Type B pancreatic cell (in vitro differentiated cells): ENCODE results near the gene ZNF311. TPM values are rescaled to one million over a fixed set of nuclear protein-coding genes. Genes with fewer than 3 reads are reported as not detected.
A peak's percentile ranks its signal among the peaks of the same experiment; 100 is the strongest.
"Not testable (repeated sequence)": the region's sequence is repeated elsewhere in the genome, so short reads cannot be mapped to it uniquely, and the experiment has no call there.

Experiments
- DNase-seq: peaks from one replicate; pipeline ENCODE4 v3.0.0; 2021; ENCODE audit warnings: mixed read lengths; ENCODE audit not compliant: unreplicated experiment; ENCODE audit errors: extremely low spot score
- H3K27ac Mint-ChIP-seq: 2 replicates; pipeline ENCODE4 v1.8.0; 2021; ENCODE audit warnings: mild to moderate bottlenecking, mixed read lengths
- H3K27me3 Mint-ChIP-seq: 2 replicates; pipeline ENCODE4 v1.8.0; 2021; ENCODE audit warnings: mixed read lengths
- H3K36me3 Mint-ChIP-seq: 2 replicates; pipeline ENCODE4 v1.8.0; 2021; ENCODE audit warnings: mixed read lengths
- H3K4me1 Mint-ChIP-seq: one replicate; pipeline ENCODE4 v1.8.0; 2021; ENCODE audit warnings: mixed read lengths; ENCODE audit not compliant: unreplicated experiment
- H3K4me3 Mint-ChIP-seq: 2 replicates; pipeline ENCODE4 v1.8.0; 2021; ENCODE audit warnings: mild to moderate bottlenecking, mixed read lengths
- H3K9me3 Mint-ChIP-seq: 2 replicates; pipeline ENCODE4 v1.8.0; 2021; ENCODE audit warnings: mixed read lengths
- total RNA-seq: library from RNA; stranded (reverse); gene quantifications from 2 replicates; pipeline ENCODE4 v1.2.1, GENCODE V29; 2021; ENCODE audit warnings: low replicate concordance
- TF ChIP-seq, protein P1 (sequence below): fragments of 200-600 bp; sonication (generic); conservative IDR thresholded peaks from 2 replicates; pipeline ENCODE4 v1.5.0; 2021; ENCODE audit warnings: antibody characterized with exemption, mild to moderate bottlenecking

The ZNF311 gene
- total RNA-seq, 1 donor from 2014 or later, result 0.68 TPM

- H3K36me3 Mint-ChIP-seq, result no peaks in the 10 kb centered on the region
- no peak overlapping the region for H3K27ac Mint-ChIP-seq
- TF ChIP-seq, protein P1, sequence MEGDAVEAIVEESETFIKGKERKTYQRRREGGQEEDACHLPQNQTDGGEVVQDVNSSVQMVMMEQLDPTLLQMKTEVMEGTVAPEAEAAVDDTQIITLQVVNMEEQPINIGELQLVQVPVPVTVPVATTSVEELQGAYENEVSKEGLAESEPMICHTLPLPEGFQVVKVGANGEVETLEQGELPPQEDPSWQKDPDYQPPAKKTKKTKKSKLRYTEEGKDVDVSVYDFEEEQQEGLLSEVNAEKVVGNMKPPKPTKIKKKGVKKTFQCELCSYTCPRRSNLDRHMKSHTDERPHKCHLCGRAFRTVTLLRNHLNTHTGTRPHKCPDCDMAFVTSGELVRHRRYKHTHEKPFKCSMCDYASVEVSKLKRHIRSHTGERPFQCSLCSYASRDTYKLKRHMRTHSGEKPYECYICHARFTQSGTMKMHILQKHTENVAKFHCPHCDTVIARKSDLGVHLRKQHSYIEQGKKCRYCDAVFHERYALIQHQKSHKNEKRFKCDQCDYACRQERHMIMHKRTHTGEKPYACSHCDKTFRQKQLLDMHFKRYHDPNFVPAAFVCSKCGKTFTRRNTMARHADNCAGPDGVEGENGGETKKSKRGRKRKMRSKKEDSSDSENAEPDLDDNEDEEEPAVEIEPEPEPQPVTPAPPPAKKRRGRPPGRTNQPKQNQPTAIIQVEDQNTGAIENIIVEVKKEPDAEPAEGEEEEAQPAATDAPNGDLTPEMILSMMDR, result no peak
- no peaks in the 10 kb centered on the region for H3K27me3 Mint-ChIP-seq
- no peaks in the 10 kb centered on the region for H3K9me3 Mint-ChIP-seq
- H3K4me3 Mint-ChIP-seq, result peak overlapping the region; percentile 13
- DNase-seq, result no peak
- no peaks in the 10 kb centered on the region for H3K4me1 Mint-ChIP-seq
Observed at GRCh38 chr6:28956331-28956730, 48.8 kb downstream of the ZNF311 start.

DNA sequence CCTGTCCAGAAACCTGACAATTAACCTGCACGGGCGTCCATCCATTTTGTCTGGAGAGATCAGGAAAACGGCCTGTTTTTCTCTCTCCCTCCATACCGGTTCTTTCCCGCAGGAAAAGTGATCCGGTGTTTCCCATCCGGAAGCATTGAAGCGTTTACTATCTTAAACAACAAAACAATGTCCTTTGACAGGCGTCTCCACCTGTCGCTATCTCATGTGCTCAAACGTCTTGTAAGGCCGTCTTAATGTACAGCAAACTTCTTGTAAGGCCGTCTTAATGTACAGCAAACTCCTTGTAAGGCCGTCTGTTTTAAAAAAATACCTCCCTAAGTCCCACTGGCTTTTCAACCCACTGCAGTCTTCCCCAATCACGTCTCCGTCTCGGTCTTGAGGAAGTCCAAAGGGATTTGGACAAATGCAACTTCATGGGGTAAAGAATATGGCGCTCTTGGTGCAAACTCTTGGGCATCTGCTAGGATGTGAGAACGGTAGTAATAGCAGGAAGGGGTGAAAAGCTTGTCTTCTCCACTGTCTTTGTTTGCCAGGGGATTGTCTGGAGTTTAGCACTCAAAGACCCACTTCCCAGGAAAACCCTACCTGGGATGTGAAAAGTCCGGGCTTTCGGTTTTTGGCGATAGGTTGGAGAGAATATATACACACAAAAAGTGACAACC is 51.4 kb downstream of the ZNF311 start:
- DNase-seq, result no peak
- Mint-ChIP-seq H3K4me1 (peaks cover 6% of the 10 kb centered on the region), H3K4me3 (peak overlapping the region; percentile 93), H3K27ac (peak overlapping the region; percentile 90), H3K27me3 (peaks cover 3% of the 10 kb centered on the region), H3K36me3 (no peaks in the 10 kb centered on the region), H3K9me3 (no peaks in the 10 kb centered on the region)
- TF ChIP-seq, protein P1, result no peak

GRCh38 chr6:28953039-28953584 is 52.0 kb downstream of the ZNF311 start:
- peaks cover 6% of the 10 kb centered on the region for H3K4me1 Mint-ChIP-seq
- DNase-seq, result no peak
- peak overlapping the region; percentile 93 for H3K4me3 Mint-ChIP-seq
- no peaks in the 10 kb centered on the region for H3K9me3 Mint-ChIP-seq
- H3K36me3 Mint-ChIP-seq, result no peaks in the 10 kb centered on the region
- H3K27me3 Mint-ChIP-seq, result peaks cover 3% of the 10 kb centered on the region
- TF ChIP-seq, protein P1, result no peak
- H3K27ac Mint-ChIP-seq, result peak overlapping the region; percentile 90

DNA sequence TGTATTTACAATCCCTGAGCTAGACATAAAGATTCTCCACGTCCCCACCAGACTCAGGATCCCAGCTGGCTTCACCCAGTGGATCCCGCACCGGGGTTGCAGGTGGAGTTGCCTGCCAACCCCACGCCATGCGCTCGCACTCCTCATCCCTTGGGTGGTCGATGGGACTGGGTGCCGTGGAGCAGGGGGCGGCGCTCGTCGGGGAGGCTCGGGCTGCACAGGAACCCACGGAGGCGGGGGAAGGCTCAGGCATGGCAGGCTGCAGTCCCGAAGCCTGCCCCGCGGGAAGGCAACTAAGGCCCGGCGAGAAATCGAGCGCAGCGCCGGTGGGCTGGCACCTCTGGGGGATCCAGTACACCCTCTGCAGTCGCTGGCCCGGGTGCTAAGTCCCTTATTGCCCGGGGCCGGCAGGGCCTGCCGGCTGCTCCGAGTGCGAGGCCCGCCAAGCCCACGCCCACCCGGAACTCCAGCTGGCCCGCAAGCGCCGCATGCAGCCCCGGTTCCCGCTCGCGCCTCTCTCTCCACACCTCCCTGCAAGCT is 55.4 kb downstream of the ZNF311 start:
- not testable (repeated sequence) for H3K4me1 Mint-ChIP-seq
- peak overlapping the region; percentile 24 for H3K27ac Mint-ChIP-seq

DNA sequence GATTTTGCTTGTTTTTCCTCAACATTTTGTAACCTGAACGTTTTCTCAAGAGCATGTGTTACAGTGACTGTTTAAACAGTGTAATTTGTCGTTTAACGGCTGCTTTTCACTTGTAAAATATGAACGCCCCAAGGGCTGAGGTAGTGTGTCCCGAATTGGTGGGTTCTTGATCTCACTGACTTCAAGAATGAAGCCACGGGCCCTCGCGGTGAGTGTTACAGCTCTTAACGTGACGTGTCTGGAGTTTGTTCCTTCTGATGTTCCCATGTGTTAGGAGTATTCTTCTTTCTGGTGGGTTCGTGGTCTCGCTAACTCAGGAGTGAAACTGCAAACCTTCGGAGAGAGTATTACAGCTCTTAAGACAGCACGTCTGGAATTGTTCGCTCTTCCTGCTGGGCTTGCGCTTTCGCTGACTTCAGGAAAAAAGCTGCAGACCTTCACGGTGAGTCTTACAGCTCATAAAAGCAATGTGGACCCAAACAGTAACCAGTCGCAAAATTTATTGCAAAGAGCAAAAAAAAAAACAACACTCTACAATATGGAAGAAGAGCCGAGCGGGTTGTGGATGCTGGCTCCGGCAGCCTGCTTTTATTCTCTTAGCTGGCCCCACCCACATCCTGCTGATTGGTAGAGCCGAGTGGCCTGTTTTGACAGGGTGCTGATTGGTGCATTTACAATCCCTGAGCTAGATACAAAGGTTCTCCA is 56.2 kb downstream of the ZNF311 start:
- peaks cover 8% of the 10 kb centered on the region for H3K27me3 Mint-ChIP-seq
- H3K4me3 Mint-ChIP-seq, result no peak overlapping the region
- no peaks in the 10 kb centered on the region for H3K9me3 Mint-ChIP-seq
- H3K36me3 Mint-ChIP-seq, result no peaks in the 10 kb centered on the region
- DNase-seq, result no peak
- TF ChIP-seq, protein P1, result no peak
- peak overlapping the region; percentile 24 for H3K27ac Mint-ChIP-seq
- peaks cover 15% of the 10 kb centered on the region for H3K4me1 Mint-ChIP-seq

More for the DNA sequence above, 55.4 kb downstream of the ZNF311 start:
- not testable (repeated sequence) for DNase-seq, H3K9me3 Mint-ChIP-seq, H3K36me3 Mint-ChIP-seq, H3K27me3 Mint-ChIP-seq, H3K4me3 Mint-ChIP-seq

GRCh38 chr6:28947831-28948270 is 57.3 kb downstream of the ZNF311 start:
- H3K4me3 Mint-ChIP-seq, result no peak overlapping the region
- peaks cover 11% of the 10 kb centered on the region for H3K27me3 Mint-ChIP-seq
- H3K9me3 Mint-ChIP-seq, result no peaks in the 10 kb centered on the region
- DNase-seq, result no peak
- H3K27ac Mint-ChIP-seq, result peak overlapping the region; percentile 49
- TF ChIP-seq, protein P1, result no peak
- peaks cover 15% of the 10 kb centered on the region for H3K4me1 Mint-ChIP-seq
- no peaks in the 10 kb centered on the region for H3K36me3 Mint-ChIP-seq
